SK-N-SH treated with all-trans-retinoic acid at 6 μM for 48 hours (cell line): ENCODE results near the gene PHF1.

Source experiments
- ATAC-seq: fragments of 200-7000 bp; cut with Tn5 transposase; 3 replicates; pipeline ENCODE4 v1.9.1; 2020; ENCODE audit warnings: mild to moderate bottlenecking, moderate library complexity
- ARNTL ChIP-seq: fragments of 450-650 bp; formaldehyde crosslinking; IDR thresholded peaks from 2 replicates; pipeline ENCODE4 v1.5.0; 2020; ENCODE audit warnings: low read depth, mild to moderate bottlenecking, moderate library complexity, borderline replicate concordance
- BACH2 ChIP-seq: fragments of 250-450 bp; sonication (Bioruptor Pico); IDR thresholded peaks from 2 replicates; pipeline ENCODE4 v1.9.0; 2021; ENCODE audit warnings: mild to moderate bottlenecking, borderline replicate concordance
- CSDC2 ChIP-seq: fragments of 250-450 bp; sonication (Bioruptor Pico); IDR thresholded peaks from 2 replicates; pipeline ENCODE4 v1.5.0; 2020; ENCODE audit warnings: mild to moderate bottlenecking, moderate library complexity
- ESRRG ChIP-seq: fragments of 250-450 bp; sonication (Bioruptor Pico); IDR thresholded peaks from 2 replicates; pipeline ENCODE4 v1.6.1; 2021; ENCODE audit warnings: mild to moderate bottlenecking
- GLIS3 ChIP-seq: fragments of 250-450 bp; sonication (Bioruptor Pico); IDR thresholded peaks from 2 replicates; pipeline ENCODE4 v1.5.0; 2020; ENCODE audit warnings: mild to moderate bottlenecking, moderate library complexity
- OSR1 ChIP-seq: fragments of 250-450 bp; sonication (Bioruptor Pico); IDR thresholded peaks from 2 replicates; pipeline ENCODE4 v1.8.0; 2022; ENCODE audit warnings: moderate library complexity, mild to moderate bottlenecking, inconsistent platforms
- PPARA ChIP-seq: fragments of 250-450 bp; sonication (Bioruptor Pico); IDR thresholded peaks from 2 replicates; pipeline ENCODE4 v1.5.0; 2020; ENCODE audit warnings: mild to moderate bottlenecking, borderline replicate concordance
- RARB ChIP-seq: fragments of 250-450 bp; sonication (Bioruptor Pico); IDR thresholded peaks from 2 replicates; pipeline ENCODE4 v1.8.0; 2021; ENCODE audit warnings: mild to moderate bottlenecking, moderate library complexity
- SNAI2 ChIP-seq: fragments of 250-450 bp; sonication (Bioruptor Pico); IDR thresholded peaks from 2 replicates; pipeline ENCODE4 v1.5.0; 2020; ENCODE audit warnings: mild to moderate bottlenecking, moderate library complexity
- TCF4 ChIP-seq: fragments of 250-450 bp; sonication (Bioruptor Pico); IDR thresholded peaks from 2 replicates; pipeline ENCODE4 v1.8.0; 2021; ENCODE audit warnings: mild to moderate bottlenecking, moderate library complexity, borderline replicate concordance
- TOX ChIP-seq: fragments of 250-450 bp; sonication (Bioruptor Pico); IDR thresholded peaks from 2 replicates; pipeline ENCODE4 v1.8.0; 2021; ENCODE audit warnings: mild to moderate bottlenecking, moderate library complexity, borderline replicate concordance
- ZC3H10 ChIP-seq: fragments of 250-450 bp; sonication (Bioruptor Pico); IDR thresholded peaks from 2 replicates; pipeline ENCODE4 v1.5.1; 2021; ENCODE audit warnings: mild to moderate bottlenecking, moderate library complexity
- ZFP3 ChIP-seq: fragments of 250-450 bp; sonication (Bioruptor Pico); IDR thresholded peaks from 2 replicates; pipeline ENCODE4 v1.5.0; 2020; ENCODE audit warnings: mild to moderate bottlenecking, moderate library complexity
- ZFP30 ChIP-seq: fragments of 450-650 bp; formaldehyde crosslinking; IDR thresholded peaks from 2 replicates; pipeline ENCODE4 v1.5.0; 2022; ENCODE audit warnings: mild to moderate bottlenecking, moderate library complexity
- ZNF565 ChIP-seq: fragments of 450-650 bp; formaldehyde crosslinking; conservative IDR thresholded peaks from 2 replicates; pipeline ENCODE4 v1.5.0; 2020; ENCODE audit warnings: low read depth, mild to moderate bottlenecking, moderate library complexity
- ZNF70 ChIP-seq: fragments of 450-650 bp; formaldehyde crosslinking; IDR thresholded peaks from 2 replicates; pipeline ENCODE4 v1.5.0; 2020; ENCODE audit warnings: mild to moderate bottlenecking, moderate library complexity
- ZNF8 ChIP-seq: fragments of 450-650 bp; formaldehyde crosslinking; IDR thresholded peaks from 2 replicates; pipeline ENCODE4 v1.5.0; 2020; ENCODE audit warnings: mild to moderate bottlenecking, moderate library complexity
- TF ChIP-seq, protein P1 (sequence below): fragments of 250-450 bp; sonication (Bioruptor Pico); IDR thresholded peaks from 2 replicates; pipeline ENCODE4 v1.5.1; 2021; ENCODE audit warnings: mild to moderate bottlenecking, moderate library complexity
- TF ChIP-seq, protein P2 (sequence below): fragments of 250-450 bp; sonication (Bioruptor Pico); IDR thresholded peaks from 2 replicates; pipeline ENCODE4 v1.8.0; 2020; ENCODE audit warnings: mild to moderate bottlenecking, moderate library complexity, borderline replicate concordance
- TF ChIP-seq, protein P3 (sequence below): fragments of 250-450 bp; sonication (Bioruptor Pico); IDR thresholded peaks from 2 replicates; pipeline ENCODE4 v1.5.1; 2020; ENCODE audit warnings: low read depth, mild to moderate bottlenecking, moderate library complexity
- TF ChIP-seq, protein P4 (sequence below): fragments of 250-450 bp; sonication (Bioruptor Pico); IDR thresholded peaks from 2 replicates; pipeline ENCODE4 v1.8.0; 2021; ENCODE audit warnings: low read depth, mild to moderate bottlenecking, moderate library complexity, borderline replicate concordance
- TF ChIP-seq, protein P5 (sequence below): fragments of 250-450 bp; sonication (Bioruptor Pico); IDR thresholded peaks from 2 replicates; pipeline ENCODE4 v1.5.0; 2020; ENCODE audit warnings: mild to moderate bottlenecking, moderate library complexity

PHF1 gene

DNA sequence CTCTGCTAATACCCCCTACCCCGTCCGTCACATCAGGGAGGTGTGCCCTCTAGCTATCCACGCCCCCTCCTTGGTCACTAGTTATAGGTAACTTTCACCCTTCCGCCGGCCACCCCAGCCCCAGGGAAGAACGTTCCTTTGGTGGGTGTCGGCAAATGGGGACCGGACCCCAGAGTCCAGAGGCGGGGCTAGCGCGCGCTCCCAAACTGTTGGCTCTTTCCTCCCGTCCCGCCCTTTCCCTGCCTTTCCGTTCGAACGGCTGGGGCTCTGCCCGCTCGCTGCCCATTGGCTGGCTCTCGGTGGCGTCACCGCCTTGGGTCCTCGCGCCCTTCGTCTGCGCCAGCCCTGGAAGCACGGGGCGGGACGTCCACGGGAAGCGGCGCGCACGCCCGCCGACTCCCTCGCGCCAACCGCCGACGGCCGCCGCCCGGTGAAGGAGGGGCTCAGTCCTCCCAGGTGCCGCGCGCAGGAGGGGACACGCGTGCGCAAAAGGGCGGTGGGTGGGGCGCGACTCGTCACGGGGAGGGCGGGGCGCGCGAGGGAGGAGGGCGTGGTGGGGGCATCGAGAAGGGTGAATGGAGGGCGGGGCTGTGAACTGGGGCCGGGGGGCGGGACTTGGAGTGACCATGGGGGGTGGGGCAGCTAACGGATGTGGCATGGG, 634 bp upstream of the PHF1 start (continued):
- TF ChIP-seq, protein P1, sequence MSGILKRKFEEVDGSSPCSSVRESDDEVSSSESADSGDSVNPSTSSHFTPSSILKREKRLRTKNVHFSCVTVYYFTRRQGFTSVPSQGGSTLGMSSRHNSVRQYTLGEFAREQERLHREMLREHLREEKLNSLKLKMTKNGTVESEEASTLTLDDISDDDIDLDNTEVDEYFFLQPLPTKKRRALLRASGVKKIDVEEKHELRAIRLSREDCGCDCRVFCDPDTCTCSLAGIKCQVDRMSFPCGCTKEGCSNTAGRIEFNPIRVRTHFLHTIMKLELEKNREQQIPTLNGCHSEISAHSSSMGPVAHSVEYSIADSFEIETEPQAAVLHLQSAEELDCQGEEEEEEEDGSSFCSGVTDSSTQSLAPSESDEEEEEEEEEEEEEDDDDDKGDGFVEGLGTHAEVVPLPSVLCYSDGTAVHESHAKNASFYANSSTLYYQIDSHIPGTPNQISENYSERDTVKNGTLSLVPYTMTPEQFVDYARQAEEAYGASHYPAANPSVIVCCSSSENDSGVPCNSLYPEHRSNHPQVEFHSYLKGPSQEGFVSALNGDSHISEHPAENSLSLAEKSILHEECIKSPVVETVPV (CRISPR knock-in tag): no peak
- TF ChIP-seq TOX: no peak

DNA sequence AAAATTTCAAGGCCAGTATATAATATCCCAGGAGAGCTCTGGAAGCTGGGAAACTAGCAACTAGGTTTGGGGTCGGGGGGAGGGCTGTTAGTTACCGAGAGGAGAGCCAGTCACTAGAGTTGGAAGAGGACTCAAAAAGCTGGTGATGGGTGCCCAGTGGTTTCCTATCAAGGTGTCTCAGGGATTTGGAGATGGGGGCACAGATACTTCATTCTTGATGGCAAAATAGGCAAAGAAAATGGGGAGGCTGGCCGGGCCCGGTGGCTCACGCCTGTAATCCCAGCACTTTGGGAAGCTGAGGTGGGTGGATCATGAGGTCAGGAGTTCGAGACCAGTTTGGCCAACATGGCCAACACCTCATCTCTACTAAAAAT, 805 bp downstream of the PHF1 start:
- TF ChIP-seq, protein P1 (CRISPR knock-in tag): no peak
- TF ChIP-seq BACH2 (CRISPR knock-in tag) (no peak), TCF4 (CRISPR knock-in tag) (no peak), CSDC2 (CRISPR knock-in tag) (no peak), PPARA (no peak), ARNTL (CRISPR knock-in tag) (no peak), ZNF8 (CRISPR knock-in tag) (no peak), ZNF70 (CRISPR knock-in tag) (no peak)
- TF ChIP-seq, protein P2, sequence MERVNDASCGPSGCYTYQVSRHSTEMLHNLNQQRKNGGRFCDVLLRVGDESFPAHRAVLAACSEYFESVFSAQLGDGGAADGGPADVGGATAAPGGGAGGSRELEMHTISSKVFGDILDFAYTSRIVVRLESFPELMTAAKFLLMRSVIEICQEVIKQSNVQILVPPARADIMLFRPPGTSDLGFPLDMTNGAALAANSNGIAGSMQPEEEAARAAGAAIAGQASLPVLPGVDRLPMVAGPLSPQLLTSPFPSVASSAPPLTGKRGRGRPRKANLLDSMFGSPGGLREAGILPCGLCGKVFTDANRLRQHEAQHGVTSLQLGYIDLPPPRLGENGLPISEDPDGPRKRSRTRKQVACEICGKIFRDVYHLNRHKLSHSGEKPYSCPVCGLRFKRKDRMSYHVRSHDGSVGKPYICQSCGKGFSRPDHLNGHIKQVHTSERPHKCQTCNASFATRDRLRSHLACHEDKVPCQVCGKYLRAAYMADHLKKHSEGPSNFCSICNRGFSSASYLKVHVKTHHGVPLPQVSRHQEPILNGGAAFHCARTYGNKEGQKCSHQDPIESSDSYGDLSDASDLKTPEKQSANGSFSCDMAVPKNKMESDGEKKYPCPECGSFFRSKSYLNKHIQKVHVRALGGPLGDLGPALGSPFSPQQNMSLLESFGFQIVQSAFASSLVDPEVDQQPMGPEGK (CRISPR knock-in tag): no peak
- TF ChIP-seq, protein P3, sequence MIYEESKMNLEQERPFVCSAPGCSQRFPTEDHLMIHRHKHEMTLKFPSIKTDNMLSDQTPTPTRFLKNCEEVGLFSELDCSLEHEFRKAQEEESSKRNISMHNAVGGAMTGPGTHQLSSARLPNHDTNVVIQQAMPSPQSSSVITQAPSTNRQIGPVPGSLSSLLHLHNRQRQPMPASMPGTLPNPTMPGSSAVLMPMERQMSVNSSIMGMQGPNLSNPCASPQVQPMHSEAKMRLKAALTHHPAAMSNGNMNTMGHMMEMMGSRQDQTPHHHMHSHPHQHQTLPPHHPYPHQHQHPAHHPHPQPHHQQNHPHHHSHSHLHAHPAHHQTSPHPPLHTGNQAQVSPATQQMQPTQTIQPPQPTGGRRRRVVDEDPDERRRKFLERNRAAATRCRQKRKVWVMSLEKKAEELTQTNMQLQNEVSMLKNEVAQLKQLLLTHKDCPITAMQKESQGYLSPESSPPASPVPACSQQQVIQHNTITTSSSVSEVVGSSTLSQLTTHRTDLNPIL: no peak
- TF ChIP-seq, all 23 proteins: peak for 0
- no peak for ATAC-seq

DNA sequence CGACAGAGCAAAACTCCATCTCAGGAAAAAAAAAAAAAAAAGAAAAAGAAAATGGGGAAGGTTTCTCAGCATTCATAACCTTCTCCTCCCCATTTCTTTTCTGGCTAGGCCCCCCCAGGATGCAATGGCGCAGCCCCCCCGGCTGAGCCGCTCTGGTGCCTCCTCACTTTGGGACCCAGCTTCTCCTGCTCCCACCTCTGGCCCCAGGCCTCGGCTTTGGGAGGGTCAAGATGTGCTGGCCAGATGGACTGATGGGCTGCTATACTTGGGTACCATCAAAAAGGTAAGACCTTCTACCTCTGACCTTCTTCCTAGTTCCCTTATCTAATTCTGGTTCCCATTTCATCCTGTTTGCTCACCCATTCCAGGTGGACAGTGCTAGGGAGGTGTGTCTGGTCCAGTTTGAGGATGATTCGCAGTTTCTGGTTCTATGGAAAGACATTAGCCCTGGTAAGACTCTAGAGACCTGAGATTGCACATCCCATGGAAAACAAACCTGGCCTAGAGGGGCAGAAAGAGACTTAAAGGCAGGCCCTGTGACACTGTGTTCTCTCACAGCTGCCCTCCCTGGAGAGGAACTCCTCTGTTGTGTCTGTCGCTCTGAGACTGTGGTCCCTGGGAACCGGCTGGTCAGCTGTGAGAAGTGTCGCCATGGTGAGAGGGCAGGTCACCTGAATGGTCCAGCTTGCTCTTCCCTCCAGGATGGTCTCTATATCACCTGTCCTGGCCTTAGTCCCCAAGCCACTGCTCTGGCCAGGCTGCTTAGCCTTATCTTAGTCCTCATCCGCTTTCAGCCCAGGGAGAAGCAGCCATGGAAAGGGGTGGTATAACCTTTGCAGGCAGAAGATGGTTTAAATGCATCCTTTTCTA, 1.6 kb downstream of the PHF1 start:
- TF ChIP-seq ZC3H10 (no peak), BACH2 (CRISPR knock-in tag) (no peak), SNAI2 (CRISPR knock-in tag) (no peak), ARNTL (CRISPR knock-in tag) (no peak), ZFP30 (CRISPR knock-in tag) (no peak), ESRRG (no peak), ZNF70 (CRISPR knock-in tag) (no peak), GLIS3 (no peak), ZNF8 (CRISPR knock-in tag) (no peak), PPARA (no peak), TCF4 (CRISPR knock-in tag) (no peak), ZFP3 (no peak), ZNF565 (CRISPR knock-in tag) (no peak), TOX (no peak), OSR1 (no peak), RARB (no peak)
- TF ChIP-seq, protein P4, sequence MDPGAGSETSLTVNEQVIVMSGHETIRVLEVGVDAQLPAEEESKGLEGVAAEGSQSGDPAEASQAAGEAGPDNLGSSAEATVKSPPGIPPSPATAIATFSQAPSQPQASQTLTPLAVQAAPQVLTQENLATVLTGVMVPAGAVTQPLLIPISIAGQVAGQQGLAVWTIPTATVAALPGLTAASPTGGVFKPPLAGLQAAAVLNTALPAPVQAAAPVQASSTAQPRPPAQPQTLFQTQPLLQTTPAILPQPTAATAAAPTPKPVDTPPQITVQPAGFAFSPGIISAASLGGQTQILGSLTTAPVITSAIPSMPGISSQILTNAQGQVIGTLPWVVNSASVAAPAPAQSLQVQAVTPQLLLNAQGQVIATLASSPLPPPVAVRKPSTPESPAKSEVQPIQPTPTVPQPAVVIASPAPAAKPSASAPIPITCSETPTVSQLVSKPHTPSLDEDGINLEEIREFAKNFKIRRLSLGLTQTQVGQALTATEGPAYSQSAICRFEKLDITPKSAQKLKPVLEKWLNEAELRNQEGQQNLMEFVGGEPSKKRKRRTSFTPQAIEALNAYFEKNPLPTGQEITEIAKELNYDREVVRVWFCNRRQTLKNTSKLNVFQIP (CRISPR knock-in tag): no peak
- TF ChIP-seq, protein P2 (CRISPR knock-in tag): no peak
- TF ChIP-seq, protein P5, sequence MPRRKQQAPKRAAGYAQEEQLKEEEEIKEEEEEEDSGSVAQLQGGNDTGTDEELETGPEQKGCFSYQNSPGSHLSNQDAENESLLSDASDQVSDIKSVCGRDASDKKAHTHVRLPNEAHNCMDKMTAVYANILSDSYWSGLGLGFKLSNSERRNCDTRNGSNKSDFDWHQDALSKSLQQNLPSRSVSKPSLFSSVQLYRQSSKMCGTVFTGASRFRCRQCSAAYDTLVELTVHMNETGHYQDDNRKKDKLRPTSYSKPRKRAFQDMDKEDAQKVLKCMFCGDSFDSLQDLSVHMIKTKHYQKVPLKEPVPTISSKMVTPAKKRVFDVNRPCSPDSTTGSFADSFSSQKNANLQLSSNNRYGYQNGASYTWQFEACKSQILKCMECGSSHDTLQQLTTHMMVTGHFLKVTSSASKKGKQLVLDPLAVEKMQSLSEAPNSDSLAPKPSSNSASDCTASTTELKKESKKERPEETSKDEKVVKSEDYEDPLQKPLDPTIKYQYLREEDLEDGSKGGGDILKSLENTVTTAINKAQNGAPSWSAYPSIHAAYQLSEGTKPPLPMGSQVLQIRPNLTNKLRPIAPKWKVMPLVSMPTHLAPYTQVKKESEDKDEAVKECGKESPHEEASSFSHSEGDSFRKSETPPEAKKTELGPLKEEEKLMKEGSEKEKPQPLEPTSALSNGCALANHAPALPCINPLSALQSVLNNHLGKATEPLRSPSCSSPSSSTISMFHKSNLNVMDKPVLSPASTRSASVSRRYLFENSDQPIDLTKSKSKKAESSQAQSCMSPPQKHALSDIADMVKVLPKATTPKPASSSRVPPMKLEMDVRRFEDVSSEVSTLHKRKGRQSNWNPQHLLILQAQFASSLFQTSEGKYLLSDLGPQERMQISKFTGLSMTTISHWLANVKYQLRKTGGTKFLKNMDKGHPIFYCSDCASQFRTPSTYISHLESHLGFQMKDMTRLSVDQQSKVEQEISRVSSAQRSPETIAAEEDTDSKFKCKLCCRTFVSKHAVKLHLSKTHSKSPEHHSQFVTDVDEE (CRISPR knock-in tag): no peak
- ATAC-seq: no peak
